ENCODE results near the gene PIK3R4.

PIK3R4 gene

GRCh38 chr3:130746246-130747039, at the start of gene PIK3R4:
TSS of gene PIK3R4 (minus strand) at chr3:130746829. CDS start at chr3:130745218, 1,611 bp downstream.
- DNase-seq (ENCODE audit: low spot score) = peak; percentile 100

GRCh38 chr3:130795396-130795795, 48.8 kb upstream of the PIK3R4 start:
- no peak for DNase-seq (ENCODE audit: low spot score)

GRCh38 chr3:130792246-130792645, 45.6 kb upstream of the PIK3R4 start:
- DNase-seq (ENCODE audit: low spot score) = no peak

GRCh38 chr3:130789782-130790322, 43.2 kb upstream of the PIK3R4 start:
- DNase-seq (ENCODE audit: low spot score) = peak; percentile 11

GRCh38 chr3:130787422-130788068, 40.9 kb upstream of the PIK3R4 start:
- DNase-seq (ENCODE audit: low spot score) = no peak

GRCh38 chr3:130786306-130786705, 39.7 kb upstream of the PIK3R4 start:
- DNase-seq (ENCODE audit: low spot score) = no peak

GRCh38 chr3:130783629-130784028, 37.0 kb upstream of the PIK3R4 start:
- no peak for DNase-seq (ENCODE audit: low spot score)

GRCh38 chr3:130779486-130779885, 32.9 kb upstream of the PIK3R4 start:
- DNase-seq (ENCODE audit: low spot score) = no peak

- no peak for DNase-seq (ENCODE audit: low spot score)
Observed at GRCh38 chr3:130779031-130779430, 32.4 kb upstream of the PIK3R4 start.

- DNase-seq (ENCODE audit: low spot score) = no peak
Observed at GRCh38 chr3:130773366-130773765, 26.7 kb upstream of the PIK3R4 start.

GRCh38 chr3:130772129-130772528, 25.5 kb upstream of the PIK3R4 start:
- DNase-seq (ENCODE audit: low spot score) = no peak

GRCh38 chr3:130770644-130771043, 24.0 kb upstream of the PIK3R4 start:
- DNase-seq (ENCODE audit: low spot score) = no peak

- DNase-seq (ENCODE audit: low spot score) = no peak
Observed at GRCh38 chr3:130761730-130762311, 15.2 kb upstream of the PIK3R4 start.

GRCh38 chr3:130760922-130761321, 14.3 kb upstream of the PIK3R4 start:
- DNase-seq (ENCODE audit: low spot score) = no peak

GRCh38 chr3:130759692-130760338, 13.2 kb upstream of the PIK3R4 start:
- peak; percentile 86 for DNase-seq (ENCODE audit: low spot score)

- no peak for DNase-seq (ENCODE audit: low spot score)
Observed at GRCh38 chr3:130758624-130759369, 12.2 kb upstream of the PIK3R4 start.

- DNase-seq (ENCODE audit: low spot score) = peak; percentile 38
Observed at GRCh38 chr3:130757611-130758150, 11.1 kb upstream of the PIK3R4 start.

GRCh38 chr3:130755666-130756065, 9.0 kb upstream of the PIK3R4 start:
- DNase-seq (ENCODE audit: low spot score) = no peak

GRCh38 chr3:130748981-130749380, 2.4 kb upstream of the PIK3R4 start:
- DNase-seq (ENCODE audit: low spot score) = no peak

GRCh38 chr3:130748467-130748861, 1.8 kb upstream of the PIK3R4 start:
- DNase-seq (ENCODE audit: low spot score) = no peak

GRCh38 chr3:130743354-130743753, 3.3 kb downstream of the PIK3R4 start:
- no peak for DNase-seq (ENCODE audit: low spot score)
